Fibroblast of skin of scalp (primary cell): ENCODE measurements around the gene SUN5.

Source experiments
- DNase-seq: peaks from one replicate; pipeline ENCODE4 v3.0.0-alpha.2; 2013

Gene SUN5

DNA sequence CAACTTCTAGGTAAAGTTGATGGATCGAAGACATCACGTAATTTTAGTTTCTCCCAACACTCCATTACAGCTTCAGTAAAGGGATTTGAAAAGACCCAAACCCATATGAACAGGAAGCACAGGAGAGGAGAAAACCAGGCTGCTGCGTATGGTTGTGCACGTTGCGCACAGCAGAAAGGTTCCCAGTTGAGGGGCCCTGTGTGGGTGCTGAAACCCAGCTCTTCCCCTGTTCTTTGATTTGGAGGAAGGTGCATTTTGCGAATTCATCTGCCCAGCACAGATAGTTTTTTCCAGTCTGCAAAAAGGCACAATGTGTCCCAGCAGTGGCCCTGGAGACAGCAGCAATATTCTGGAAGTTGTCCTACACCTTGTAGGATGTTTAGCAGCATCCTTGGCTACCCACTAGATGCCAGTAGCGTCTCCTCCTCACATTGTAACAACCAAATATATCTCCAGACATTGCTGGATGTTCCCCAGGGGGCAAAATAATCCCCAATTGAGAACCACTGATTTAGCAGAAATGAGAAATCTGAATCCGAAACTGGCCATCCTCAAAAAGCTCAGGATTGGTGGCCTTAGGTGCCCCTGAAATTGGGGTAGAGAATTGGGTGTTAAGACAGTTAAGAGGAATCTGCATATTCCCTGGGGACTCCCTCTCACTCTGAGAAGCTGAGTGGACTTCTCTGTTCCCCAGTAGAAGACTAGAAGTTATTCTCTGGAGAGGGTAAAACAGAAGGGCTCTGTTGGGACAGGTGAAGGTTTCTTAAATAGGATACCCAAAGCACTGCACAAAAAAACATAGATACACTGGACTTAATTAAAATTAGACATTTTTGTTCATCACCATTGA lies 12.2 kb downstream of the SUN5 start:
- DNase-seq = no peak

- no peak for DNase-seq
Observed at GRCh38 chr20:32991383-32991782, 12.8 kb downstream of the SUN5 start.

GRCh38 chr20:32990426-32990825 lies 13.8 kb downstream of the SUN5 start:
- no peak for DNase-seq

- no peak for DNase-seq
Observed at GRCh38 chr20:32989507-32990283, 14.5 kb downstream of the SUN5 start.

DNA sequence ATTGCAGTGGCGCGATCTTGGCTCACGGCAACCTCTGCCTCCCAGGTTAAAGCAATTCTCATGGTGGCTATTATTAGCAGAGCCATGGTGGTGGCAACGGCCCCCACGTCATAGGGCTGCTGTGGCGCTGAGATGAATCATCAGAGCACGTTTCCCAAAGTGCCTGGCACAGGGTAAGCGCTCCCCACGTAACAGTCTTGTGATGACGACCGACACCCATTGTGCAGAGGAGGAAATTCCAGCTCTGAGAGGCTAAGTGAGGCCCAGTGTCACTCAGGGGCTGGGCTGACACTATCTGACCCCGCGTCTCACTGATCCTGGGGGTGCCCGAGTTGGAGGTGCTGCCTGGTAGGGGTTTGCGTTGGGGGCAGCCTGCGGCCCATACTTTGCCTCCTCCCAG lies 16.2 kb downstream of the SUN5 start:
- DNase-seq = no peak

- DNase-seq = no peak
Observed at GRCh38 chr20:32987044-32987825, 17.0 kb downstream of the SUN5 start.

DNA sequence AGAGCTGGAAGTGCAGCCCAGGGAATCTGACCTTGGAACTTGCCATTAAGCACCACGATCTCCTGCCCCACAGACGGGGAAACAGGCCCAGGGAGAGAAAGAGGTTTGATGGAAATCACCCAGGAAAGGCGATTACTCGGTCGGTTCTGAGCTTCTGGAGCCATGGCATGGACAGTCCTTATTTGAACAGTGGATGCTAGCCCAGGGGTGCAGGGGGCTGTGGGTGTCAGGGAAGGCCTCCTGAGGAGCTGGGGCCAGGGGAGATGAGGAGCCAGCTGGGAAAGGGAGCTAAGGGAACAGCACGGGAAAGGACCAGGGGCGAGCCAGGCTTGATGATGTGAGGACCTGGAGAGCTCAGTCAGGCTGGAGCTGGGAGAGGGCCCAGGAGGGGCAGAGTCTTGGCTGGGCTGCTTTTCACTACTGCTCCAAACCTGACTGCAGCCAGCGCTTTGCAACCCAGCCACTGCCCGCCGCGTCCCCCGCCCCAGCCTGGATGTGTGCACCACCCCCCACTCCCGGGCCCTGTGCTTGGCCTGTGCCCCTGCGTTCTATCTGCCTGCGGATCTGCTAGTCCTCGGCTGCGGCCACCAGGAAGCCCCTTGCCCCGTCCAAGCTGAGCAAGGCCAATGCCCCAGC lies 17.8 kb downstream of the SUN5 start:
- no peak for DNase-seq

DNA sequence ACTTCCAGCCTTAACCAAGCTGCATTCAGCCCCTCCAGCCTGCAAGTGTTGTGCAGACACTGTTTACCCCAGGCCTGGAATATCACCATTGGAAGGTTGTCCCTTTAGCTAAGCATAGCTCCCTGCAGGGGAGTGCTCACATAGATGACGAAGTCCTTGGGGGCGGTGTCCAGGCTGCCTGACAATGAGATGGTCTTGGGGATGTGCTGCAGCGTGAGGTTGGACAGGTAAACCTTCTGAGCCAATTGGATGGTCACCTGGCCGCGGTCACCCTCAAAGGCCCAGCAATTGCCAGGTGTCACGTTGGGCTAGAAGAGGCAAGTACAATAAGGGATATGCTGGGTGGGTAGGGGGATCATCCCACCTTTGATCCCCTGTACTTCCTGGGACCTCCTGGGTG lies 18.6 kb downstream of the SUN5 start:
- DNase-seq = no peak

DNA sequence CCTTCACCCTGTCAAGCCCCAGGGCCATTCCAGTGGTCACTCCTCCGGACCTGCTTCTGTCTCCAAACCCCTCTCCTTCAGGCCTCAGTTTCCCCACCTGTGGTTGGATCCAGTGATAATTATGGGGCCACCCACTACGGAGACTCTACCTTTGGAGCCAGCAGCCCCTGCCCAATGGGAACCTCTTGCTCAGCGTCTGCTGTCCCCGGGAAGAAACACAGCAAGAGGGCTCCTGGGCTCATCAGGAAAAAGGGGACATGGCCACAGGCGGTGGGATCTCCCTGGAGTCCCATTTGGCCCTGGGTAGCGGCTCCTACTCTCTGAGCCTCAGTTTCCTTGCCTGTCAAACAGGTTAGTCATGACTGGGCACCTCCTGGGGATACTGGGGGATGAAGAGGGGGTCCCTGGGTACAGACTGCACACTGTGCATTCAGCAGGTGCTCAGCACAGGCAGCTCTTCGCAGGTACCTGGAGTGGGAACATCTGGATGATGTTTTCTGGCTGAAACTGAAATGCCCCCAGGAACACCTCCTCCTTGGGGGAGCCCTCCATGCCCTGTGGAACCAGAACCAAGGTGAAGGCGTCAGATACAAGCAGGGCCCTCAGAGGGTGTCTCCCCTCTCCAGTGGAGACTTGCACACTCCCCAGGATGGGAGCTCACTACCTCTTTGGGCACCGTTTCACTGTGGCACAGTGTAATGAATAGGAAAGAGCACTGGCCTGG lies 19.4 kb downstream of the SUN5 start:
- DNase-seq = no peak

DNA sequence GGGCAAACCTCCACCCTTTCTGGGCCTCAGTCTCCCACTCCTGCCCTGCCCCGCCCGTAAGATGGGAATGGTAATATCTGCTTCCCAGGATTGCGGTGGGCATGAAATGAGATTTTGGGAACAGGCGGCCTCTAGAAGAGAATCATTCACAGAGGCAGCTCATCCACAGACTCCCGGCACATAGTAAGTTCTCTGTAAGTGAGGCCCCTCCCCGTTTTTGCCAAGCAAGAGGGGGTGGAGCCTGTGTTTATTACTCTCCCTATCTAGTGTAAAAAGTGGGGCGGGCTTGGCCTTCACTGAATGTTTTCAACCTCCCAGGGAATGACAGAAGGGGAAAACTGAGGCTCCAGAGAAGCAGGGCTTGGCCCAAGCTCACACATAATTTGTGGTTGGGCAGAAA lies 20.0 kb downstream of the SUN5 start:
- DNase-seq = no peak

- no peak for DNase-seq
Observed at GRCh38 chr20:32983459-32984112, 20.6 kb downstream of the SUN5 start.

DNA sequence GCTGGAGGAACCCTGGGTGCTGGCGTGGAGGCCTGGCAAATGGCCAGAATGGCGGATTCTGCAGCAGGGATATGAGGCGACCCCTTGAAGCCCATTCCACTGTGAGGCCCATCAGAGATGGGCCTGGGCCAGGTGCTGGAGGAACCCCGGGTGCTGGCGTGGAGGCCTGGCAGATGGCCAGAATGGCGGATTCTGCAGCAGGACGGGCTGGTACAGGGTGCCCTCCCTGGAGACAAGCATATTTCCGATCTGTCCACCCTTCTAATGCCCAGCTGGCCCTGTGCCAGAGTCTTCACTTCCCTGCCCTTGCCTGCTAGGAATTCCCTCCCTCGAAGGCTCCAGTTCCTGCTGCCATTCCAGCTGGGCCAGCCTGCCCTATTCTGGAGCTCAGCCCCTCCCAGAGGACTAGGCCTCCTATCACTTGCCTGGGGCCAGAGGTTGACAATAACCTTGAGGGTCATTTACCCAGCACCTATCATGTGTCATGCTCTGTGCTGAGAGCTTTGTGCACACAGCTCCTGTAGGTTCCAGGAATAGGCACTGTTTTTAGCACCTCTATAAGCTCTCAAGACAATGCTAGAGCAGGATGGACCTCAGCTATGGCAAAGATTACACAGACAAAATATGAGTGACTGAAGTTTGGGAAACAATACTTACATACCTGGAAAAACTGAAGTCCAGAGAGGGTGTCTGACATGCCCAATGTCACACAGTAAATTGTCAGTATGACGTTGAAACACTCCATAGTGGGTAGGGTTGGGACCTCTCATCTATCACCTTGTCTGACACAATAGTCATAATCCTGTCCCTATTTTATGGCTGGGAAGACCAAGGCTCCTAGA lies 21.4 kb downstream of the SUN5 start:
- DNase-seq = no peak

GRCh38 chr20:32980990-32981389 lies 23.2 kb downstream of the SUN5 start:
- DNase-seq = no peak

DNA sequence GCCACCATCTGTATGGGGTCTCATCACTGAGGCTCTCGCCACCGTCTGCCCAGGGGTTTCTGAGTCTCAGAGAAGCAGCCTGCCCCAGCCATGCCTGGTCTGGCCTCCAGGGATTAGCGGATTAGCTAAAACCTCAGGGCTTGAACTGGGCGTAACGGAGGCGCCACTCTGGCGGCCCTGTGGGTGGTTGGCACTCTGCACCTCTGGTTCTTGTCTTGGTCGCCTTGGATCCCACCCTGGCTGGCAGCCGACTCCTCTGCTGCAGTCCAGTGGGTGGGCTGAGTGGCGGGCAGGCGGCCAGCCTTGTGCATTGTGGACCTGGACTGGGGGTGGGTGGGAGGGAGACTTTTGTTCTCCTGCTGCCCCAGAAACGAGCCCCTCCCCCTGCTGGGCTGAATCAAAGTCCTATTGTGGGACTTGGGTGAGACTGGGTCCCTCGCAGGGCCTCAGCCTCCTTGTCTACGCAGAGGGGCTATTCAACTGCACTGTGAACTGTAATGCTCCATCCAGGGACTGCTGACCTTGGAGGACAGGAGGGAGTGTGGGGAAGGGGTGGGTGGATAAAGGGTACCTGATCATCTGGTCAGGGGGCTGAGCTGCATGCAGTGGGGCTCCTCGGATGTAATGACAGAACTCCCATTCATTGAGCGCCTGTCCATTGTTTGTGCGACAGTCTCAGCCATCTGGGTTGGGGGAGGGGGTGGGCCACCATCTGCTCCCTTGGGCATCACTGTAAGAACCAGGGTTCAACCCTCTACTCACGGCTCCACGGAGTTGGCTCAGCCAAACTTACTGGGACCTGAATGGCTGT lies 23.9 kb downstream of the SUN5 start:
- DNase-seq = no peak

DNA sequence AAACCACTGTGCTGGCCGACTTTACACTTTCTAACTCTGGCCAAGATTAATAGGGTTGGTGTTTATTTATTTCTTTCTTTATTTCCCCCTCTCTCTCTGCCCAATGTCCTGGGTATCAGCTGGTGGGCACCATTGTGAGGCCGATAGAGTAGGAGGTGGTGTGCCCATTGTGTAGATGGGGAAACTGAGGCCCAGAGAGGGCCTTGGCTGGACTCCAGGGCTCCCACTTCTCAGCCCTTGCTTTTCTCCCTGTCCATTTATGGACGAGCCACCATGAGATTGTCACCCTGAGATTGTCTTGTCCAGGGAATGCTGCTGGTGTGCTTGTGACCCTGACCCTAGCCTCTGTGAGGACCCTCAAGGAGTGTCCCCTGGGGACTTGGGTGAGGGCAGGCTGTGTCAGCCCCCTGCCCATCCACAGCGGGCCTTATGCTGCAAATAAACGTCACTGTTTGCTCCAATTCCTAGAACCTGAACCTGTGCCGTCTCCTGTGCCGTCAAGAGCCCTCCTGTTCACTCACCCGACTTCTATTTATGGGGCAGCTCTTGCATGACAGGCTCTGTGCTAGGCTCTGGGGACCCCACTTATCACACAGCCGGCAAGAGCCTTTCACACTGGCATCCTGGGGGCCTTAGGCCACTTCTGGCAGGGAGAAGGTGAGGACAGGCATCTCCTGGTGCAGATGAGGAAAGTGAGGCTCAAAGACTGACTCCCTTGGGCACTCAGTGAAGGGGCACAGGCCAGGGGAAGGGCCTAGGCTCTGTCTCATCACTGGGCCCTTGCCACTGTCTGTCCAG lies 24.8 kb downstream of the SUN5 start:
- DNase-seq = no peak

DNA sequence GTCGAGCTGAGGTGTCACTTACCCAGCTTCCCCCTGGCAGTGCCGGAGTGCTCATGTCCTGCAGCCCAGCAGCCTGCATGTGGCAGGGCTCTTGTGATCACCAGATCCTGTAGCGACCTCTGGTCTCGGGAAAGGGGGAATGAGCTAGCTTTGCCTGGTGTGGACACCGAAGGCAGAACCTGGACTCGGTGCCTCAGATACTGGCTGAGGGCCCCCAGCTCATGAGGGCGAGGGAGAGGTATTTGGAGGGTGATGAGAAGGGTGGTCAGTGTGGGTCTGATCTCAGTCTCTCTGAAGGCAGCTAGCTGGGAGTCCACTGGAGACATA lies 26.3 kb downstream of the SUN5 start:
- DNase-seq = no peak

DNA sequence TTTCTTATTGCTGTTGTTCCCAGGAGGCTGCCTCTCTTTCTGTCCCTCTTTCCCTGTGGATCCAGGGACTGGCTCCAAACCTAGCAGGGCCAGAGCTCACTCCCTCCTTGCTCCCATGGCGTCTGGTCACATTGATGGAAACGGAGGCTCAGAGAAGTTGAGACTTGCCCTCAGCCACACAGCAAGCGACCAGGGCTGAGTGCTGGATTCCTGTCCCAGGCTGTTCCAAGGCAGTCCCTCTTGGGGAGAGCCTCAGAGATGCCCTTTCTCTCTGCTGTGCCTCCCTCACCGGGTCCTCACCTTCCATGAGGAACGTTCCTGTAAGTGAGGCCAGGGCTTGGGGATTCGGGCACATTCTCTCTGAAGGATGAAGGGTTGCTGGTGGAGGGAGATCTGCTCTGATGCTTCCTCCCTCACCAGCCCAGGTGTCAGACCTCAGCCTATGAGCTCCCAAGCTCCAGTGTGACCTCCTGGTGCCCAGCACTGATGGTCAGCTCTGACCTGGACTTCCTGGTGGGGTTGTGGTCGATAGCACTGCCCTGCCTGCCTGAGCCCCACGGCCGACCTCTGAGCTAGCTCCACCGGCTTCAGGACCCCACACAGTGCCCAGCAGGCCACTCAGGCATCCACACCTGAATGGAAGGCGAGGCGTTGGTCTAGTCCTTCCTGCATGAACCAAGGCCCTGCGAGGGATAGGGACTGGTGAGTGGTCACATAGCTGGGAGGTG lies 26.8 kb downstream of the SUN5 start:
- DNase-seq = no peak

- DNase-seq = no peak
Observed at GRCh38 chr20:32976746-32977145, 27.5 kb downstream of the SUN5 start.
